GM18907 (cell line): ENCODE results near the gene MPZL3.

Experiments used
- ATAC-seq: cut with Tn5 transposase; IDR thresholded peaks from one replicate; pipeline ENCODE4 v1.9.1; 2021; ENCODE audit warnings: mild to moderate bottlenecking, moderate library complexity; ENCODE audit not compliant: unreplicated experiment

Gene MPZL3

DNA sequence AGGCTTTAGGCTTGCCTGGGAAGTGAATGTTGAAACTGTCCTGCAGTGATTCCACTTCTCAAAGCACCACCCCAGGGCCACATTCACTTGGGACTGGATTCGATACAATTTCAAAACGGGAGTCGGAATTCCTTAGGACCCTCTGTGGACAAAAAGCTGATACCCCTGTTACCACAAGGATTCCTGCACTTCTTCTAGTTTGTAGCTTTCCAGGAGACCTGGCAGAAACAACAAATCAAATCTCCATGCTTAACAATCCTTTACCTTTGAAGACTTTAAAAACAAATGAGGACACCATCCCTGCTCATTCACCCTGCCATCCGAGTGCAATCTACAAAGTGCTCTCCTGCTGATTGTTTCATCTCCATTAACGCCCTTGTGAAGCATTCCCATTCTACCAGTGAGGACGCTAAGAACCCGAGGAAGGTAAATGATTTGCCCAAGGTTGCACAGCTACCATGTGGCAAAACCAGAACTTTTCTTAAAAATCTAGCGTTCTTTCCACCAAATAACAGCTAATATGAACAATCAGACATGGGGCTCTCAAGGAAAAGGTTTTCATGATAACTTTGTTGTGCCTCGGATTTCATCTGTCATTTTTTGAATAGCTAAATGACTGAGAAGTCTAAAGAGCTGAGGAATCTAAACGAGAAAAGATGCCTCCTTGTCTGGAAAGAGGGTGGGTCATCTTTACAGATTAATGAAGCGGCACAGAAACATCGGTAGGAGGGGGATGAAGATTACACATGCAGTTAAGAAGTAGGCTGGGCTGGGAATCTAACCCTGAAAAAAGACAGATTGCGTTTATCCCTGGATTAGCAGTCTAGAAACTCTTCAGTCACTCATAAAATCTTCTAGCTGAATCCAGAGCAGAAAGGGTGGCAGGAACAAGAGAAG is 12.7 kb upstream of the MPZL3 start:
- ATAC-seq = no peak

DNA sequence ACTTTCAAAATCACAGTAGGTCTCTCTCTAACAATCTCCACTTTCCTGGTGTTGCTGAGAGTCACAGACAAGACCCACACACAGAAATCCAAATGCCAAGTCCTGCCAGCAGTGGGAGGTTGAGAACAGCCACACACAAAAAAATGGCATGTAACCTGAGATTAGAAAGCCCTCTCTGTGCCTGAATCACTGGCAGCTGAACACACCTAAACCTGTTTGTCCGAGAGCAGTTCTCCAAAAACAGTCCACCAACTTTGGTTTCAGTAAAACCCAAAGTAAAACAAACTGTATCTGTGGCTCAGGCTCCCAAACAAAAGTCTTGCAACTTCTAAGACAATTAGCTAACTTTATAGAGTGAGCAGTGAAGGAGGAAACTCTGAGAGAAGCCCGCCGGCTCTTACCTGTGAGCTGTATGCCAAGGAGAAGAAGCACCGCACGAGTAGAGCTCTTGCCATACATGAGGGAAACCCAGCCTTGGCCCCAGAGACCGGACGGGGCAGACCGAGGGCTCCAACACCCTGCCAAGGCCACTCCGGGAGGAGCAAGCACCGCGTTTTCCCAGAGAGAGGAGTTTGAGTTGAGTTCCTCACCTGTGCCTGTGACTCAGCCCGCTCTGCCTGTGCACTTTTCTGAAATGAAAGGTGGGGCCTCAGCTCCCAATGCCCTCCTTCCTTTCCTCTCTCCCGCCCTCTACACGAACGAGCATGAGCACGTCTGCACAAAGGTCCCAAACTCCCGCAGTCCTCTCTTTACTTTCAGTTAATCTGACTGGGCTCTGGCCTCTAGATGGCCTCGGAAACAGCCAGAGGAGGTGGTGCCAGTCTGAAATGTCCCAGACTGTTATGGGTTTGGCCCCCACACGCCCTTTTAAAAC is 11.8 kb upstream of the MPZL3 start, which contains the start of gene MPZL2:
TSS of gene MPZL2 (minus strand) at position 603 of the 874 bp plus-strand sequence. CDS start at position 459, 144 bp downstream.
- ATAC-seq = no peak

DNA sequence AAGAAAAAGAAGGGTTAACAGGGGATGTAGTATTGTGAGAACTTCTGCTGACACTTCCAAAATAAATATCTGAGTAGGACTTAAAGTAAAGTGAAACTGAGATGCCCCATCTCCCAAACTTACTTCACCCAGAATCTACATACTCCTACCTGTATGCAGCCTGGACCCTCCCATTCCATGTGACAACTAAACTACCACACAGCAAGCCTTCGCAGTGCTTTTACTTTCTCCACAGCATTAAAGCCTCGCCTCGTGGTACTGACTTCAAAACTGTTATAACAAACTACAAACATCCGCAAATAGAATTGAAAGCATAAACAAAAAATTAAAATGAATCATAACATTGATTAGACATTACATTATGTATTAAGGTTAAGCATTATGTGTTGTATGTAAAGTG is 10.9 kb upstream of the MPZL3 start:
- ATAC-seq = no peak

DNA sequence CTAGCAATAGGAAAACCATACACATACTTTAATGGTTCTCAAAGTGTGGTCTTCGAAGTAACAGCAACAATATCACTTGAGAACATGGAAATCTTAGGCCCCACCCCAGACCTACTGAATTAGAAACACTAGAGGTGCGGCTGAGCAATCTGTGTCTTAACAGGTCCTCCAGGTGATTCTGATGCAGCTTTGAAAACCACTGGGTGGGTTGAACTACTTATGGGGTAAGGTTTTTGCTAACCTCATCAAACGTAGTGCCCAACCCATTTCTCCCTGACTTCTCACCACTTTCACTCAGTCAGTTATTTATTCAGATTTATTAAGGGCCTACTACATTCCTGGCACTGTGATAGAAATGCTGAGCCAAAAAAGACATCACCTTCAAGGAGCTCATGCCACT is 8.2 kb upstream of the MPZL3 start:
- ATAC-seq = no peak

DNA sequence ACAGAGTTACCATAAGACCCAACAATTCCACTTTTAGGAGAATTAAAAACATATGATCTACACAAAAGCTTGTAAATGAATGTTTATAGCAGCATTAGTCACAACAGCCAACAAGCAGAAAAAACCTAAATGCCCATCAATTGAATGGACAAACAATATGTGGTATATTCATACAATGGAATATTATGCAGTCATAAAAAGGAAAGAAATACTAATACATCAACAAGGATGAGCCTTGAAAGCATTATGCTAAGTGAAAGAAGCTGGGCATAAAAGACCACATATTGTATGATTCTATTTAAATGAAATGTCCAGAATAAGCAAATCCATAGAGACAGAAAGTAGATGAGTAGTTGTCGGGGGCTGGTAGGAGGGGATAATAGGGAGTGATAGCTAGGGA is 7.0 kb upstream of the MPZL3 start:
- ATAC-seq = no peak

DNA sequence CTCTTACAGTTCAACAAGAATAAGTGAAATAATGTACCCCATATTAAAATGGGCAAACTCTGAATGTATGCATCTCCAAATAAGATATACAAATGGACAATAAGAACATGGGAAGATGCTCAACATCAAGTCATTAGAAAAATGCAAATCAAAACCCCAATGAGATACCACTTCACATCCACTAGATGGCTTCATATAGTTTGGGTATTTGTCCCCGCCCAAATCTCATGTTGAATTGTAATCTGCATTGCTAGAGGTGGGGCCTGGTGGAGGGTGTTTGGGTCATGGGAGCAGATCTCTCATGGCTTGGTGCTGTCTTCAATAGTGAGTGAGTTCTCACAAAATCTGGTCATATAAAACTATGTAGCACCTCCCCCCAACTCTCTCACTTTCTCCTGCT is 6.2 kb upstream of the MPZL3 start:
- no peak for ATAC-seq

DNA sequence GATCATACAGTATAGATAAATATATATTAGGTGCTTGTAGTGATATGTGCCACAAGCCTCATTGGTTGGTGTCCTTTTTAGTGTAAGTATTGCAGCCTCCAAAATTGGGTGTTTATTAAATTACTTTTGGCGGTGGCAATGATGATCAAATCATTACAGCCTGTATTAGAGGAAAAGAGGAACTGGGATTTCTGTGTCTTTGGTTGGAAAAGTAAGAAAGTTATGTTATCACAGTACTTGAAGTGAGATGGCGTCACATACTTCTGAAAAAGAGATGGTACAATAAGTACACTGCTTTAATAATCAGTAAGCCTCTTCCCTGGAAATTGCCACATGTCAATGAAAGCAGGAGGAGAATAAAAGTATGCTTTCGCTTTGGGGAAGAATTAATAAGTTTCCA is 523 bp upstream of the MPZL3 start:
- peak; percentile 26 for ATAC-seq

DNA sequence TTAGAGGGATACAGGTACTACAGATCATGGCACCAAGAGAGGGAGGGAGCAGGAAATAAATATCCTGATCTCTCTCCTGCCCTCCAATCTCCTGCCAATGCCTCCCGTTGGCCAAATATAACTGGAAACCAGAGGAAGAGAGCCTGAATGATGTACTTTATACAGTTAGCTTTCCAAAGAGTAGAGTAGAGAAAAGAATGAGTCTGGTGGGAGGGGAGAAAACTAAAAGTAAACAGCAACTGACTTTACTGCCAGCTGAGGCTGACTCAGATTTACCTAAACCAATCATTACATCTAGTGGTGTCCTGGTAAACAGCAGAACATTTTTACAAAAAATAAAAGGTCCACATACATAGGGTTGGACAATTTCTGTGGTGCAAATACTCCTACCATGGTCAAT is 5.1 kb downstream of the MPZL3 start:
- ATAC-seq = no peak

DNA sequence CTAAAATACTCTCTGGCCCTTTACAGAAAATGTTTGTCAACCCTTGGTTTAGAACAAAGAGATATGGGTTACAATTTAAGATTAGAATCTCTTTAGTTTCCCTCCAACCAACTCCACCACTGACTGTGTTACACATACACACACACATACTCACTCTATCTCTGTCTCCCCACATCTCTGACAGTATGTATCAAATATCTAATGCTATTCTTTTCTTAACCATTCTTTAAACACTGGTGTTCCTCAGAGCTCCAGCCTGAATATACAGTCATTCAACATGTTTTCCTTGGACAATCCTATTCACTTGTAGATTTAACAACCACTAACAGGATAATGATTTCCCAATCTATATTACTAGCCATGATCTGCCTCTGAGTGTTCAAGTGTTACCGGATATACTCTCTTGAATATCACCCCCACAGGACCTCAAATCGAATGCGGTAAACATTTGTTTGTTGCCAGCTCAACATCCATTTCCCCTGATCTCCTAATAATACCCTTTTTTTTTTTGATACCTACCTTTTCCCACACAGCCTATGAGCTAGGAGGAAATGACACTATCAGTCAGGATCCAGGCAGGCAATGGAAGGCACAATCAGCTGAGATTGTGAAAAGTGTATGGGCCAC is 6.1 kb downstream of the MPZL3 start:
- ATAC-seq = no peak

DNA sequence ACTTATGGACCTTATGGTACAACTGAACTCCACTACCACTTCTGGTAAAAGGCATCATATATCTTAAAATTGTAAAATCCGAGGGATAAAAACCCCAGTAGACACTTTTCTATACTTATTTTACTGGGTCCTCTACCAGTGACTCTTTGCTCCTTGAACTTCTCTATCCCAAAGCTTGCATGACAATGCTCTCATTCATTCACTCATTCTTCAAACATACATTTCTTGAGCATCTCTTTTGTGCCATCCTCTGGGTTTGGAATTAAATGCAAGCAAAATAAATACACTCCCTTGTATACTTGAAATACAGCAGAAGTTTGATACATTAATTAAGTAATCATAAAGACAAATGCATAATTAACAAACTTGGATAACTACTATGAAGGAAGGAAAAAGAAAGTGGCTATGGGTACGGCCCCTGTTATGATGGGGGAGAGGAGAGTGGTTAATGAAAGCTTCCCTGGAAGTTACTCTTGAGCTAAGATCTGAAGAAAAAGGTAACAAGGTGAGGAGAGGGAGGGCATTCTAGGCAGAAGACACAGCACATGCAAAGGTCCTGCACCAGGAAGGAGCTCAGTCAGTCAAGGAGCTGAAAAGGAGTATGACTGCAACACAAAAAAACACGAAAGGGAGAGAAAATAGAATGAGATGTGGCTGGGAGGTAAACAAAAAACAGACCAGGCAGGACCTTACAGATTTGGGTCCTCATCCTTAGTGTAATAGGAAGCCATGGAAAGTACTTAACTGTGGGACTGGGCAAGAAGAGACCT is 8.0 kb downstream of the MPZL3 start:
- ATAC-seq = no peak

DNA sequence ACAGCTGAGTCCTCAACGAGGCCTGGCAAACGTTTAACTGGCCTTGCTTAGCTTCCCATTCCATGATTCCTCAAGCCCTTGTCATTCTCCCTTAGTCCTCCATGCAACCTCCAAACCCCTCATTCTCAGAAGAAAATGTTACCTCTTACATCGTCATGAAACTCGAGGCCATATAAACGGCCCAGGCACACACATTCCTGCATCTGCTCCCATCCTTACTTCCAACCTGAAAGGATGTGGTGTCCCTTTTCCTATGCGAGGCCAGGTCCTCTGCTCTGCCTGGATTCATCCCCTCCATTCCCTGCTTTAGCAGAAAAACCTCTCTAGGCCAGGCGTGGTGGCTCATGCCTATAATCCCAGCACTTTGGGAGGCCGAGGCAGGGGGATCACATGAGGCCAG is 9.0 kb downstream of the MPZL3 start:
- ATAC-seq = no peak

DNA sequence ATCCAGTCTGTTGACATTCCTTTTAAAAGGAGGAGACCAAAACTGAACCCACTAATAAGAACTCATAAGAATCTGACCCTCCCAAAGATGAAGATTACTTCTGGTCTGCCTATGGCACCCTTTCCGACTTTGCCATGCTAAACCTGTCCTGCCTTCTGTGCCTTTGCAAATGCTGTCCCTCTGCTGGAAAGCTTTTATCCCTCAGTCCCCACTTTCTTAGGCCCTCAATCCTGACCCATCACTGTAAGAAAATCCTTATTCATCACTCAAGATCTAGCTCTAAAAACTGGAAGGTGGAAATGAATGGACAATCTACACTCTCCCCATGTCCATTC is 10.4 kb downstream of the MPZL3 start:
- peak; percentile 7 for ATAC-seq

DNA sequence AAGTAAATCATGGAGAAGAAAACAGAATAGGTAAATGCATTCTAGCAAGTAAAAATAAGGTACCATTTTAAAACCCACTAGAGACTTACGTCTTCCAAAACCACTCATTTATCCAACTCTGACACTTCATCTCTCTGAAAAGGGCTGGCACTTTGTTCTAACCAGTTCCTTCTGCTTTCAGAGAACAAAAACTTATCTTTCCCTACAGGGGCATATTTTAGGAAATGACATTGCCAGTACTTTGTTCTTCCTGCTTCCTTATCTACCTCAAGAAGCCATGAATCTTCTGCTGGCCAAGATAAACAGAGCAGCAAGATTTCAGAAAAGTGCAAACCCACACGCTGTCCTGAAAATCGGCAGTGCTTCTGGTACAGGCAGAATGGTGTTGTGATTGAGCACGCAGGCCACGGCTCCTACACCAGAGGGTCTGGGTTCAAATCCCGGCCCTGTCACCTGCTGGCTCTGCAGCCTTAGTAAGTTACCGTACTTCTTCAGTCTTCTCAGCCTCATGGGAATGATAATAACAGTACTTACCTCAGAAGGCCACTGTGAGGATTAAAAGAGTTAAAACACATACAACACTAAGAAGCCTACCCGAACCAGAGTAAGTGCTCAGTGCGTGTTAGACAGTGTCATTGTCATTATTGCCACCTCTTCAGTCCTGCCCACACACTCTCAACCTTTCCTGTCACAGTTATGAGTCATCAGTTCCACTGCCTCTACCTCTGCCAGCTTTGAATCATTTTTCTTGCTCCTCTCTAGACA is 11.0 kb downstream of the MPZL3 start:
- peak; percentile 87 for ATAC-seq

DNA sequence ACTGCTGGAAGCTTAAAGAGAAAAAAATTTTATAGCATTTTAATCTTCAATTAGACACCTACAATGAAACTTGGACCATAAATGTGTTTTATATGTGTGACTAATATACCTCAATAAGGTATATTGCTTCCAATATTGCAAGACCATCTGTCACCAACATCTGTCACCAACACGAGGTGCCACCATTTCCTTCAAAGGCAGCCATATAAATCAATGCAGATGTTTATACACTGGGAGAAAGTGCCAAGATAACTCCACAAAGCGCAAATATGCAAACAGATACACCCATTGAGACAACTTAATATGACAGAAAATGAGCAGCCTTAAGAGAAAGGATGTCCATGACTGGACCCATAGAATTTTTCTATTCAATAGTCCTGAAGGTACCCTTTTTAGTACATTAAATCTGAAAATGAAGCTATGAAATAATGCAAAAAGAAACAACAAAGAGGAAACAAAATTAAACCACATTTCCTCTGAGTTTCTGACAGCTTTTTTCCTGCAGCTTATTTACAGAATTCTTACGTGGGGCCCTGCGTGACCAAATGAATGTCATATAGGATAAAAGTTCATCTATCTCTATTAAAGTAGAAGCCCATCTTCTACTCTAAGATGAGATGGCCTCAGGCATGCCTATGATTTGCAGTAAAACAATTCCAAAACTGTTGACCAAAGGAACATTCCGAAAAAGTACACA is 12.5 kb downstream of the MPZL3 start:
- ATAC-seq = no peak

DNA sequence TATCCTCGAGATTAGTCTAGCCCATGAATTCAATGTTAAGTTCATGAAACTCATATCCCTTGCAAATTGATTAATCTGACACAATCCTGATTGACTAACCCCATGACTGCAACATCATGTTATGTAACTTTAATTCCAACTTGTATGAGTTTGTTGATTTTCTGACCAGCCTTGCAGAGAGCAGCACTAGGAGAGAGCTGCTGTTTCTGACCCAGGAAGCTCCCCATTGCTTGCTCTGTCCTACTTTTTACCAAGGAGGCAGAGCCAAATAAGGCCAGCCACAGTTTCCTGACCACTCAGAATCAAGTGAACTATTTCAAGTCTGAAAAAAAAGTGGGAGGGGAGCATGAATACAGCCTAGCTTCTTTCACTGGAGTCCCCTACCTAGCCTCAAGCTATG is 13.2 kb downstream of the MPZL3 start:
- no peak for ATAC-seq

DNA sequence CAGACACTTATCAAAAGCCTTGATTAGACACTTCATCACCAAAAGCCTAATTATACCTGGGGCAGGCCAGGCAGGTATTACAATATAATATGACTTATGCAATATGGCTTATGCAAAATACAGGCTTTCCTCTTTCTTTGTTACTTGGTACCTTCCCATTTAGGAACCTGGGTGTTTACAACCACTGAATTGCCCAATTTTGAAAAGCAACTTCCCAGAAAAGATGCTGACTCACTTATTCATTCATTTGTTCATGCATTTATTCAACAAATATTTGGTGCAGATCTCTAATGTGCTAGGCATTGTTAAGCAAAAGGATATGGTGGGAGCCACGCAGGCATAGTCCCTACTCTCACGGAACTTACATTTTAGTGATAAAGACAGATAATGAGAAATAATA is 13.7 kb downstream of the MPZL3 start:
- no peak for ATAC-seq

DNA sequence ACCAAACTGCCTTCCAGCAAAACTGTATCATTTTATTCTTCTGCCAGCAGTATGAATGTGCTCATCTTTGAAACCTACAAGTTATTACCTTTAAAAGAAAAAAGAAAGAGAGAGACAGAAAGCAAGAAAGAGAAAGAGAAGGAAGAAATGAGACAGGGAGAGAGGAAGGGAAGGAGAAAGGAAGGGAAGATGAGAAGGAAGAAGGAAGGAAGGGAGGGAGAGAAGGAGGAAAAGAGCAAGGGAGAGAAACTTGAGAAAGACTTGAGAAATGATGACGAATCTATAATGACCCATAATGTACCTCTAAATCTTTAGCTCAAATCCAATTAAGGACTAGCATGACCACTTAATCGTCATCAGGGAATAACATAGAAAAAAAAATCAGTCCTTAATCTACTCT is 16.0 kb downstream of the MPZL3 start:
- ATAC-seq = no peak

DNA sequence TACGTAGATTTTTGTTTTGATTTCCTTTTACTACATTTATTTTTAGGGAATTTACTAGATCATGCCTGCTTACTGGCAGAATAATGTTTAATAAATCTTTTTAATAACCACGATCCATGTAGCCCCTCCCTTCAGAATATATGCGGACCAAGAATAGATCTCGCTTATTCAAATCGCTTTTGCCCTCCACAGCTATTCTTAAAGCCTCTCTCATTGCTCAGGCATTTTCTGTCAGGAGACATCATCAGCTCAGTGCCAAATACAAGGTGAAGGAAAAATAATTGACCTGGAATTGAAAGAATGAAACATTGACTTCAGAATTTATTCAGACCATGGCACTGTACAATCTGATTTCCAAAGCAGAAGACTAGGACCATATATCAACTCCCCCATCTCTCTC is 17.3 kb downstream of the MPZL3 start:
- ATAC-seq = no peak

DNA sequence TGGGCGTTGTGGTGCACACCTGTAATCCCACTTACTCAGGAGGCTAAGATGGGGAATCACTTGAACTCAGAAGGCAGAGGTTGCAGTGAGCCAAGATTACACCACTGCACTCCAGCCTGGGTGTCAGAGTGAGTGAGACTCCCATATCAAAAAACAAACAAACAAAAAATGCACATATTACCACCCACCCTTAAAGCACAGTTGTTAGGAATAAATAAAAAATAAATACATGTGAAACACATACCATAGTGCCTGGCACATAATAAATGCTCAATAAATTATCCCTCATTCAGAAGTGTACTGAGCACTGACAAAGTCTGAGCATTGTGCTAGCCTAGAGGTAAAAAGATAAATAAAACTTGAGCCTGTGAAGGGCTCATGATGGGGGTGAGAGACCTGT is 18.3 kb downstream of the MPZL3 start:
- no peak for ATAC-seq

DNA sequence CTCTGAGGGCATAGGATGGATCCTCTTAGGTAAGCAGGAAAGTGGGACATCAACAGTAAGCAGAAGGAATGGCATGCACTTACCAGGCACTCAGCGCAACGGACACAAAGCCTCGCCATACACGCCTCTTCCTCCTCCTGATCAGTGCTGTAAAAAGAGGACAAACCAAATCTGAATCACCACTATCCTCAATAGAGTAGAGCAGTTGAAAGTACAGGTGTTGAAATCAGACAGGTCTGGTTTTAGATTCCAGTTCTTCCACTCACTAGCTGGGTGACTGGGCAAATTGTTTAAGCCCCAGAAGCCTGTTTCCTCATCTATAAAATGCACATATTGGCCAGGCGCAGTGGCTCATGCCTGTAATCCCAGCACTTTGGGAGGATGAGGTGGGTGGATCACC is 18.8 kb downstream of the MPZL3 start:
- ATAC-seq = no peak
